GM21619 (cell line): Measurements from ENCODE around the gene SPCS1.

Experiments used
- ATAC-seq: cut with Tn5 transposase; IDR thresholded peaks from one replicate; pipeline ENCODE4 v1.9.1; 2021; ENCODE audit not compliant: unreplicated experiment

The SPCS1 gene

GRCh38 chr3:52694528-52695189, 11.2 kb upstream of the SPCS1 start:
- ATAC-seq: no peak

- ATAC-seq: no peak
Observed at GRCh38 chr3:52695798-52696671, 9.9 kb upstream of the SPCS1 start.

GRCh38 chr3:52696830-52697631, 8.9 kb upstream of the SPCS1 start:
- no peak for ATAC-seq

- ATAC-seq: no peak
Observed at GRCh38 chr3:52697632-52697965, 8.3 kb upstream of the SPCS1 start.

GRCh38 chr3:52703341-52703740, 2.6 kb upstream of the SPCS1 start:
- no peak for ATAC-seq

GRCh38 chr3:52704611-52705437, 1.1 kb upstream of the SPCS1 start:
- ATAC-seq: no peak

- ATAC-seq: no peak
Observed at GRCh38 chr3:52705438-52705687, 543 bp upstream of the SPCS1 start.

- ATAC-seq: no peak
Observed at GRCh38 chr3:52707585-52707984, 1.7 kb downstream of the SPCS1 start.

- no peak for ATAC-seq
Observed at GRCh38 chr3:52710512-52710911, 4.6 kb downstream of the SPCS1 start.

GRCh38 chr3:52712291-52713212, 6.6 kb downstream of the SPCS1 start:
- ATAC-seq: no peak

GRCh38 chr3:52714335-52715302, 8.7 kb downstream of the SPCS1 start:
- ATAC-seq: no peak

GRCh38 chr3:52715714-52716305, 9.9 kb downstream of the SPCS1 start:
- no peak for ATAC-seq

- ATAC-seq: no peak
Observed at GRCh38 chr3:52719618-52720017, 13.7 kb downstream of the SPCS1 start.

- ATAC-seq: no peak
Observed at GRCh38 chr3:52721002-52721729, 15.3 kb downstream of the SPCS1 start.

- ATAC-seq: no peak
Observed at GRCh38 chr3:52721730-52722008, 15.8 kb downstream of the SPCS1 start.

GRCh38 chr3:52722491-52722890, 16.6 kb downstream of the SPCS1 start:
- no peak for ATAC-seq

GRCh38 chr3:52723935-52724334, 18.0 kb downstream of the SPCS1 start:
- no peak for ATAC-seq

GRCh38 chr3:52724511-52724910, 18.6 kb downstream of the SPCS1 start:
- ATAC-seq: no peak
